Nephron (organoid): Measurements from ENCODE around the gene NPM3.
A peak's percentile ranks its signal among the peaks of the same experiment; 100 is the strongest.

Experiments
- H3K27ac Mint-ChIP-seq, 3 experiments: 2 replicates each; pipeline ENCODE4 v1.8.0; 2020; ENCODE audit warnings: mixed read lengths in 3 of 3, mild to moderate bottlenecking in 2 of 3, moderate library complexity in 1 of 3
- H3K27me3 Mint-ChIP-seq: 2 replicates; pipeline ENCODE4 v1.8.0; 2021; ENCODE audit warnings: low read depth, mild to moderate bottlenecking, moderate library complexity, mixed read lengths
- H3K36me3 Mint-ChIP-seq: 2 replicates; pipeline ENCODE4 v1.8.0; 2020; ENCODE audit warnings: low read depth, mixed read lengths
- H3K4me1 Mint-ChIP-seq: 2 replicates; pipeline ENCODE4 v1.8.0; 2020; ENCODE audit warnings: mixed read lengths
- H3K4me3 Mint-ChIP-seq, 3 experiments: 2 replicates each; pipeline ENCODE4 v1.8.0; 2020; ENCODE audit warnings: mild to moderate bottlenecking in 3 of 3, mixed read lengths in 3 of 3, moderate library complexity in 2 of 3
- H3K9me3 Mint-ChIP-seq: 2 replicates; pipeline ENCODE4 v1.8.0; 2020; ENCODE audit warnings: mixed read lengths
- TF ChIP-seq, protein P1 (sequence below), 3 experiments: fragments of 200-600 bp; sonication (generic); IDR thresholded peaks; one replicate each; pipeline ENCODE4 v1.5.0; 2021; ENCODE audit warnings: antibody characterized with exemption in 3 of 3; ENCODE audit not compliant: unreplicated experiment in 3 of 3

The NPM3 gene

GRCh38 chr10:101782811-101783735, at the start of gene NPM3:
TSS of gene NPM3 (minus strand) at chr10:101783446. CDS start at chr10:101783390, 56 bp downstream.
- Mint-ChIP-seq H3K9me3 (no peaks in the 10 kb centered on the region), H3K27ac (peak within 1 kb of the TSS; percentile 67 to 84 (median 71)), H3K27me3 (peaks cover 44% of the 10 kb centered on the region), H3K4me1 (peaks cover 43% of the 10 kb centered on the region), H3K4me3 (peak within 1 kb of the TSS; percentile 98 to 100 (median 100)), H3K36me3 (peaks cover 24% of the 10 kb centered on the region)
- TF ChIP-seq, protein P1, sequence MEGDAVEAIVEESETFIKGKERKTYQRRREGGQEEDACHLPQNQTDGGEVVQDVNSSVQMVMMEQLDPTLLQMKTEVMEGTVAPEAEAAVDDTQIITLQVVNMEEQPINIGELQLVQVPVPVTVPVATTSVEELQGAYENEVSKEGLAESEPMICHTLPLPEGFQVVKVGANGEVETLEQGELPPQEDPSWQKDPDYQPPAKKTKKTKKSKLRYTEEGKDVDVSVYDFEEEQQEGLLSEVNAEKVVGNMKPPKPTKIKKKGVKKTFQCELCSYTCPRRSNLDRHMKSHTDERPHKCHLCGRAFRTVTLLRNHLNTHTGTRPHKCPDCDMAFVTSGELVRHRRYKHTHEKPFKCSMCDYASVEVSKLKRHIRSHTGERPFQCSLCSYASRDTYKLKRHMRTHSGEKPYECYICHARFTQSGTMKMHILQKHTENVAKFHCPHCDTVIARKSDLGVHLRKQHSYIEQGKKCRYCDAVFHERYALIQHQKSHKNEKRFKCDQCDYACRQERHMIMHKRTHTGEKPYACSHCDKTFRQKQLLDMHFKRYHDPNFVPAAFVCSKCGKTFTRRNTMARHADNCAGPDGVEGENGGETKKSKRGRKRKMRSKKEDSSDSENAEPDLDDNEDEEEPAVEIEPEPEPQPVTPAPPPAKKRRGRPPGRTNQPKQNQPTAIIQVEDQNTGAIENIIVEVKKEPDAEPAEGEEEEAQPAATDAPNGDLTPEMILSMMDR (IDR thresholded peaks at IDR 0.05; ENCODE audit: unreplicated experiment in 3 of 3): no peak

- Mint-ChIP-seq H3K4me3 (peak overlapping the region; percentile 65 to 88 (median 80)), H3K27me3 (no peaks in the 10 kb centered on the region), H3K4me1 (peaks cover 52% of the 10 kb centered on the region), H3K9me3 (no peaks in the 10 kb centered on the region), H3K36me3 (peaks cover 1% of the 10 kb centered on the region), H3K27ac (peak overlapping the region; percentile 94 to 98 (median 97))
- TF ChIP-seq, protein P1 (IDR thresholded peaks at IDR 0.05; ENCODE audit: unreplicated experiment in 3 of 3): no peak
Measured at GRCh38 chr10:101832325-101832771, 49.1 kb upstream of the NPM3 start.

DNA sequence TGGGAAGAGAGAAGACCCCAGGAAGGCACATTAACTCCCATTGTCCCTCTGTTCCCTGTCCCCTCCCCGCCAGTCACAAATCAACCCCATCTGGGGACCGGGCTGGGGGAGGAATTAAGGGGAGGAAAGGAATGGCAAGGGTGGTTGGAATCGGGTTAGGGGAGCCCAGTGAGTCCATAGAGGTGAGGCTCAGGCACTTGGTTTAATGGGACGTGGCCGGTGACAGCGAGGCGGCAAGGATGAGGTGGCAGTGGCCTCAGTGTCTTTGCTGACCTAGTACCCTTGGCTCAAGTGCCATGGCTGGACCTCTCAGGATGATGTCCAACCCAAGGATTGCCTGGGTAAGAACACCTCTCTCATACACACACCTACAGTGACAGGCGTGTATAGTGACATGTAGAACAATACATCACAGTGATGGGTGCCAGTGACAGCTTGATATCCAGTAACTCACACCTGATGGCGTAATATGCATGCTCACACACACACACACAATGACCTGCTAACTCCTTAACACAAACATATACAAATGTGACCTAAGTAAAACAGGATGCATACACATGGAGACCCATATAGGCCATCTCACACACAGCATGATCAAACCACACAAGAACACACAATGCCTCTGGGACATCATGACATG, 48.0 kb upstream of the NPM3 start:
- TF ChIP-seq, protein P1 (IDR thresholded peaks at IDR 0.05; ENCODE audit: unreplicated experiment in 3 of 3): no peak
- H3K36me3 Mint-ChIP-seq: peaks cover 5% of the 10 kb centered on the region
- no peaks in the 10 kb centered on the region for H3K9me3 Mint-ChIP-seq
- peaks cover 52% of the 10 kb centered on the region for H3K4me1 Mint-ChIP-seq
- H3K27ac Mint-ChIP-seq: peak overlapping the region; percentile 94 to 98 (median 97)
- H3K4me3 Mint-ChIP-seq: peak overlapping the region; percentile 84 to 88 (median 84)
- no peaks in the 10 kb centered on the region for H3K27me3 Mint-ChIP-seq

DNA sequence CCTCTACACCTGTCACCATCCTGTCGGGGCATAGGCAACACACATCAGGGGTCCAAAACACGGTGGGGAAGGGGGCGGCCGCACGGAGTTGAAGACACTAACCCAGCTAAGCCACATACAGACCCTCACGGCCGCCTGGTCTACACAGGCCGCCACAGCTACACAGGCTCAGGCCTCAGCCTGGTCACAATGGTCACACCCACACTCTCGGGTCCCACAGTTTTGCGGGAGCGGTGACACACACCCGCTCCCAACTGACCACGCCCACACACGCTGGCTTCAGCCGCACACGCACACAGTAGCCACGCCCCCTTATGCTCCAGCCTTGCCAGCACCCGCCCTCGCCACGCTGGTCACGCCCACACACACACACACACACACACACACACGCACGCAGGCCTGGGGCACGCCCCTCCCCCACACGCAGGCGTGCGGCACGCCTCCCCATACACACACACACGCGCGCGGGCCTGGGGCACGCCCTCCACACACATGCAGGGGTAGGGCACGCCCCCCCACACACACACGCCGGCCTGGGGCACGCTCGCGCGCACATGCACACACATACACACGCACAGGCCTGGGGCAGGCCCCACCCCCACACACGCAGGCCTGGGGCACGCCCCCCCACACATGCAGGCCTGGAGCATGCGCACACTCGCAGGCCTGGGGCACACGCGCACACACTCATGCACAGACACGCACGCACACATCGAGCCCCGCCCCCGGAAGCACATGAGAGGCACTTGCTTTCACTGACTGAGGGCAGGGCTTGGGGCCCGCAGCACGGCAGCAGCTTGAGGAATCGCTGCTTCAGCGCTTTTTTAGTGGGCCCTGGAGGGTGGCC, 47.3 kb upstream of the NPM3 start:
- peak overlapping the region; percentile 94 to 98 (median 97) for H3K27ac Mint-ChIP-seq

More for the DNA sequence above, 47.3 kb upstream of the NPM3 start:
- Mint-ChIP-seq H3K4me1 (peaks cover 48% of the 10 kb centered on the region), H3K27me3 (no peaks in the 10 kb centered on the region), H3K36me3 (peaks cover 5% of the 10 kb centered on the region), H3K4me3 (peak overlapping the region; percentile 84 to 88 (median 84)), H3K9me3 (no peaks in the 10 kb centered on the region)
- TF ChIP-seq, protein P1 (IDR thresholded peaks at IDR 0.05; ENCODE audit: unreplicated experiment in 3 of 3): no peak
